Stimulated activated effector memory CD8-positive, alpha-beta T cell treated with anti-CD3 and anti-CD28 coated beads, Interleukin-12 subunit alpha, Interleukin-12 subunit beta, amount 100 ng/mL, for 72 hours (primary cell): ENCODE measurements around the gene PAXX.
A peak's percentile ranks its signal among the peaks of the same experiment; 100 is the strongest.

Source experiments
- ATAC-seq: fragments of 150-1000 bp; cut with Tn5 transposase; 2 replicates; pipeline ENCODE4 v1.10.0; 2021
- DNase-seq, 2 donors: peaks; one replicate each; pipeline ENCODE4 v3.0.0; 2021 to 2022; ENCODE audit warnings: low spot score in 2 of 2
- H3K27ac Mint-ChIP-seq: one replicate; pipeline ENCODE4 v1.8.0; 2022; ENCODE audit warnings: mild to moderate bottlenecking, mixed read lengths
- H3K36me3 Mint-ChIP-seq: one replicate; pipeline ENCODE4 v1.8.0; 2022; ENCODE audit warnings: mild to moderate bottlenecking, mixed read lengths
- H3K4me1 Mint-ChIP-seq: one replicate; pipeline ENCODE4 v1.8.0; 2022; ENCODE audit warnings: mixed read lengths
- H3K4me3 Mint-ChIP-seq: one replicate; pipeline ENCODE4 v1.8.0; 2022; ENCODE audit warnings: mild to moderate bottlenecking, mixed read lengths
- H3K9me3 Mint-ChIP-seq: one replicate; pipeline ENCODE4 v1.8.0; 2022; ENCODE audit warnings: mixed read lengths

Gene PAXX

GRCh38 chr9:136971746-136972145 is 20.5 kb upstream of the PAXX start:
- Mint-ChIP-seq H3K9me3 (no peaks in the 10 kb centered on the region), H3K4me1 (peaks cover 36% of the 10 kb centered on the region), H3K4me3 (no peak overlapping the region), H3K36me3 (no peaks in the 10 kb centered on the region), H3K27ac (no peak overlapping the region)
- no peak for ATAC-seq
- DNase-seq = no peak

GRCh38 chr9:136972335-136972734 is 19.9 kb upstream of the PAXX start:
- Mint-ChIP-seq H3K4me3 (no peak overlapping the region), H3K9me3 (no peaks in the 10 kb centered on the region), H3K4me1 (peaks cover 38% of the 10 kb centered on the region), H3K27ac (peak overlapping the region; percentile 54), H3K36me3 (no peaks in the 10 kb centered on the region)
- no peak for ATAC-seq
- DNase-seq = no peak

- no peaks in the 10 kb centered on the region for H3K9me3 Mint-ChIP-seq
Measured at GRCh38 chr9:136972743-136973142, 19.5 kb upstream of the PAXX start.

GRCh38 chr9:136973618-136974617 is 18.3 kb upstream of the PAXX start:
- peak overlapping the region; percentile 69 for H3K27ac Mint-ChIP-seq
- peaks cover 38% of the 10 kb centered on the region for H3K4me1 Mint-ChIP-seq
- H3K36me3 Mint-ChIP-seq = no peaks in the 10 kb centered on the region
- ATAC-seq = no peak
- no peak overlapping the region for H3K4me3 Mint-ChIP-seq
- no peak for DNase-seq
- H3K9me3 Mint-ChIP-seq = no peaks in the 10 kb centered on the region

More at GRCh38 chr9:136972743-136973142, 19.5 kb upstream of the PAXX start:
- ATAC-seq = no peak
- H3K4me3 Mint-ChIP-seq = no peak overlapping the region
- H3K27ac Mint-ChIP-seq = peak overlapping the region; percentile 54
- no peaks in the 10 kb centered on the region for H3K36me3 Mint-ChIP-seq
- peaks cover 38% of the 10 kb centered on the region for H3K4me1 Mint-ChIP-seq
- no peak for DNase-seq

- H3K27ac Mint-ChIP-seq = peak overlapping the region; percentile 69
- H3K4me1 Mint-ChIP-seq = peaks cover 37% of the 10 kb centered on the region
- ATAC-seq (peak; percentile 54), DNase-seq (no peak)
- H3K4me3 Mint-ChIP-seq = peak overlapping the region; percentile 50
- H3K36me3 Mint-ChIP-seq = no peaks in the 10 kb centered on the region
- H3K9me3 Mint-ChIP-seq = no peaks in the 10 kb centered on the region
Measured at GRCh38 chr9:136974817-136975535, 17.2 kb upstream of the PAXX start.

- peak overlapping the region; percentile 50 for H3K4me3 Mint-ChIP-seq
- H3K9me3 Mint-ChIP-seq = no peaks in the 10 kb centered on the region
- H3K4me1 Mint-ChIP-seq = peaks cover 35% of the 10 kb centered on the region
- peak overlapping the region; percentile 69 for H3K27ac Mint-ChIP-seq
- ATAC-seq (peak; percentile 45), DNase-seq (peak in 1 of 2 donors; percentile 72)
- H3K36me3 Mint-ChIP-seq = no peaks in the 10 kb centered on the region
Measured at GRCh38 chr9:136975644-136976043, 16.6 kb upstream of the PAXX start.

GRCh38 chr9:136977223-136977622 is 15.0 kb upstream of the PAXX start, which contains the start of gene PTGDS:
TSS of gene PTGDS (plus strand) at chr9:136977504. CDS start at chr9:136977579, 75 bp downstream.
- H3K36me3 Mint-ChIP-seq = no peaks in the 10 kb centered on the region
- H3K27ac Mint-ChIP-seq = peak within 1 kb of the TSS; percentile 69
- no peaks in the 10 kb centered on the region for H3K9me3 Mint-ChIP-seq
- peak within 1 kb of the TSS; percentile 50 for H3K4me3 Mint-ChIP-seq
- DNase-seq = no peak
- peaks cover 38% of the 10 kb centered on the region for H3K4me1 Mint-ChIP-seq
- ATAC-seq = no peak

- ATAC-seq (no peak), DNase-seq (no peak)
- H3K27ac Mint-ChIP-seq = no peak overlapping the region
- no peaks in the 10 kb centered on the region for H3K36me3 Mint-ChIP-seq
- H3K4me3 Mint-ChIP-seq = peak overlapping the region; percentile 42
- peaks cover 38% of the 10 kb centered on the region for H3K4me1 Mint-ChIP-seq
- no peaks in the 10 kb centered on the region for H3K9me3 Mint-ChIP-seq
Measured at GRCh38 chr9:136977649-136978072, 14.6 kb upstream of the PAXX start.

GRCh38 chr9:136978073-136978864 is 14.0 kb upstream of the PAXX start:
- peak overlapping the region; percentile 42 for H3K4me3 Mint-ChIP-seq
- no peaks in the 10 kb centered on the region for H3K36me3 Mint-ChIP-seq
- no peak overlapping the region for H3K27ac Mint-ChIP-seq
- DNase-seq (peak; percentile 71 to 86), ATAC-seq (peak; percentile 8)
- H3K9me3 Mint-ChIP-seq = no peaks in the 10 kb centered on the region
- H3K4me1 Mint-ChIP-seq = peaks cover 38% of the 10 kb centered on the region

- Mint-ChIP-seq H3K27ac (no peak overlapping the region), H3K4me1 (peaks cover 40% of the 10 kb centered on the region), H3K4me3 (no peak overlapping the region), H3K36me3 (no peaks in the 10 kb centered on the region), H3K9me3 (no peaks in the 10 kb centered on the region)
- DNase-seq (no peak), ATAC-seq (no peak)
Measured at GRCh38 chr9:136978865-136979544, 13.2 kb upstream of the PAXX start.

GRCh38 chr9:136979769-136980587 is 12.2 kb upstream of the PAXX start:
- Mint-ChIP-seq H3K9me3 (no peaks in the 10 kb centered on the region), H3K27ac (no peak overlapping the region), H3K4me1 (peaks cover 32% of the 10 kb centered on the region), H3K4me3 (no peak overlapping the region), H3K36me3 (no peaks in the 10 kb centered on the region)
- DNase-seq (no peak), ATAC-seq (no peak)

- ATAC-seq (no peak), DNase-seq (no peak)
- Mint-ChIP-seq H3K27ac (no peak overlapping the region), H3K9me3 (no peaks in the 10 kb centered on the region), H3K36me3 (no peaks in the 10 kb centered on the region), H3K4me1 (peaks cover 23% of the 10 kb centered on the region), H3K4me3 (no peak overlapping the region)
Measured at GRCh38 chr9:136980669-136981478, 11.3 kb upstream of the PAXX start.

GRCh38 chr9:136981588-136982231 is 10.5 kb upstream of the PAXX start:
- no peak for DNase-seq
- H3K27ac Mint-ChIP-seq = no peak overlapping the region
- no peak for ATAC-seq

More at GRCh38 chr9:136981588-136982231, 10.5 kb upstream of the PAXX start:
- Mint-ChIP-seq H3K36me3 (no peaks in the 10 kb centered on the region), H3K4me1 (peaks cover 15% of the 10 kb centered on the region), H3K4me3 (no peak overlapping the region), H3K9me3 (no peaks in the 10 kb centered on the region)
